Measurements from ENCODE around the gene VAV3.
"Not testable (repeated sequence)": the region's sequence is repeated elsewhere in the genome, so short reads cannot be mapped to it uniquely, and the experiment has no call there.

DNA sequence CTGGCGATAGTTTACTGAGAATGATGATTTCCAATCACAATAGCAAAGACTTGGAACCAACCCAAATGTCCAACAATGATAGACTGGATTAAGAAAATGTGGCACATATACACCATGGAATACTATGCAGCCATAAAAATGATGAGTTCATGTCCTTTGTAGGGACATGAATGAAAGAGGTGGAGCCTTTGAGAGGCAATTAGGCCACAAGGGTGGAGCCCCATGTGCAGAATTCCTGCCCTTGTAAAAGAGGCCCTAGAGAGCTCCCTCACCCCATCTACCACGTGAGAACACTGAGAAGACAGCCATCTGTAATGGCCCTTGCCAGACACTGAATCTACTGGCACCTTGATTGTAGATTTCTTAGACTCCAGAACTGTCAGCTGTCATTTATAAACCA is 314.2 kb downstream of the VAV3 start:
- TF ChIP-seq ZNF766 (CRISPR knock-in tag; IDR thresholded peaks at IDR 0.05; ENCODE audit: borderline replicate concordance); POLR2A (IDR thresholded peaks at IDR 0.05; ENCODE audit: insufficient read depth in 1 of 2, low read depth in 2 of 2, low read length in 2 of 2); TAF15 (IDR thresholded peaks at IDR 0.05; ENCODE audit: low read depth, low read length, poor library complexity, severe bottlenecking); TARDBP (CRISPR knock-in tag; IDR thresholded peaks at IDR 0.05); FOXM1 (CRISPR knock-in tag; IDR thresholded peaks at IDR 0.05); TCF7 (IDR thresholded peaks at IDR 0.05; ENCODE audit: low read depth); POLR2AphosphoS5 (IDR thresholded peaks at IDR 0.05; ENCODE audit: low read depth, low read length); YY1 (IDR thresholded peaks at IDR 0.05; ENCODE audit: insufficient read depth, insufficient replicate concordance, low read depth, low read length): not testable (repeated sequence)
- TF ChIP-seq, protein P1, sequence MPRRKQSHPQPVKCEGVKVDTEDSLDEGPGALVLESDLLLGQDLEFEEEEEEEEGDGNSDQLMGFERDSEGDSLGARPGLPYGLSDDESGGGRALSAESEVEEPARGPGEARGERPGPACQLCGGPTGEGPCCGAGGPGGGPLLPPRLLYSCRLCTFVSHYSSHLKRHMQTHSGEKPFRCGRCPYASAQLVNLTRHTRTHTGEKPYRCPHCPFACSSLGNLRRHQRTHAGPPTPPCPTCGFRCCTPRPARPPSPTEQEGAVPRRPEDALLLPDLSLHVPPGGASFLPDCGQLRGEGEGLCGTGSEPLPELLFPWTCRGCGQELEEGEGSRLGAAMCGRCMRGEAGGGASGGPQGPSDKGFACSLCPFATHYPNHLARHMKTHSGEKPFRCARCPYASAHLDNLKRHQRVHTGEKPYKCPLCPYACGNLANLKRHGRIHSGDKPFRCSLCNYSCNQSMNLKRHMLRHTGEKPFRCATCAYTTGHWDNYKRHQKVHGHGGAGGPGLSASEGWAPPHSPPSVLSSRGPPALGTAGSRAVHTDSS (CRISPR knock-in tag; conservative IDR thresholded peaks at IDR 0.05), result not testable (repeated sequence)
- TF ChIP-seq, protein P2, sequence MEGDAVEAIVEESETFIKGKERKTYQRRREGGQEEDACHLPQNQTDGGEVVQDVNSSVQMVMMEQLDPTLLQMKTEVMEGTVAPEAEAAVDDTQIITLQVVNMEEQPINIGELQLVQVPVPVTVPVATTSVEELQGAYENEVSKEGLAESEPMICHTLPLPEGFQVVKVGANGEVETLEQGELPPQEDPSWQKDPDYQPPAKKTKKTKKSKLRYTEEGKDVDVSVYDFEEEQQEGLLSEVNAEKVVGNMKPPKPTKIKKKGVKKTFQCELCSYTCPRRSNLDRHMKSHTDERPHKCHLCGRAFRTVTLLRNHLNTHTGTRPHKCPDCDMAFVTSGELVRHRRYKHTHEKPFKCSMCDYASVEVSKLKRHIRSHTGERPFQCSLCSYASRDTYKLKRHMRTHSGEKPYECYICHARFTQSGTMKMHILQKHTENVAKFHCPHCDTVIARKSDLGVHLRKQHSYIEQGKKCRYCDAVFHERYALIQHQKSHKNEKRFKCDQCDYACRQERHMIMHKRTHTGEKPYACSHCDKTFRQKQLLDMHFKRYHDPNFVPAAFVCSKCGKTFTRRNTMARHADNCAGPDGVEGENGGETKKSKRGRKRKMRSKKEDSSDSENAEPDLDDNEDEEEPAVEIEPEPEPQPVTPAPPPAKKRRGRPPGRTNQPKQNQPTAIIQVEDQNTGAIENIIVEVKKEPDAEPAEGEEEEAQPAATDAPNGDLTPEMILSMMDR (CRISPR knock-in tag; IDR thresholded peaks at IDR 0.05), result not testable (repeated sequence)
